BLaER1 (cell line): ENCODE results near the gene ADAM21.
A peak's percentile ranks its signal among the peaks of the same experiment; 100 is the strongest.
"Not testable (repeated sequence)": the region's sequence is repeated elsewhere in the genome, so short reads cannot be mapped to it uniquely, and the experiment has no call there.

Source experiments
- H3K27ac ChIP-seq: shearing (Covaris generic); formaldehyde crosslinking; 2 replicates; pipeline ENCODE4 v1.8.1; 2022
- H3K27me3 ChIP-seq: shearing (Covaris generic); formaldehyde crosslinking; 2 replicates; pipeline ENCODE4 v1.8.1; 2022
- H3K36me3 ChIP-seq: shearing (Covaris generic); formaldehyde crosslinking; 2 replicates; pipeline ENCODE4 v1.8.1; 2022
- H3K4me1 ChIP-seq: shearing (Covaris generic); formaldehyde crosslinking; 2 replicates; pipeline ENCODE4 v1.8.1; 2022
- H3K4me2 ChIP-seq: shearing (Covaris generic); formaldehyde crosslinking; 2 replicates; pipeline ENCODE4 v1.8.1; 2022
- H3K4me3 ChIP-seq: shearing (Covaris generic); formaldehyde crosslinking; 2 replicates; pipeline ENCODE4 v1.8.1; 2022
- H3K9ac ChIP-seq: shearing (Covaris generic); formaldehyde crosslinking; 2 replicates; pipeline ENCODE4 v1.8.1; 2022
- H3K9me3 ChIP-seq: shearing (Covaris generic); formaldehyde crosslinking; 2 replicates; pipeline ENCODE4 v1.8.1; 2022
- H4K20me1 ChIP-seq: shearing (Covaris generic); formaldehyde crosslinking; 2 replicates; pipeline ENCODE4 v1.8.1; 2022
- Cebpa-rat ChIP-seq: shearing (Covaris generic); IDR thresholded peaks from 2 replicates; pipeline ENCODE4 v1.8.1; 2022

Gene ADAM21

GRCh38 chr14:70451874-70452273, at the start of gene ADAM21:
TSS of gene ADAM21 (plus strand) at chr14:70452174. CDS start at chr14:70457500, 5,326 bp downstream.
- H3K27me3 ChIP-seq, result no peaks in the 10 kb centered on the region
- TF ChIP-seq Cebpa-rat, result no peak
- H3K4me3 ChIP-seq, result no peak within 1 kb of the TSS
- no peak within 1 kb of the TSS for H3K27ac ChIP-seq
- H3K4me2 ChIP-seq, result no peak within 1 kb of the TSS
- no peaks in the 10 kb centered on the region for H3K36me3 ChIP-seq
- H3K9me3 ChIP-seq, result peaks cover 4% of the 10 kb centered on the region; the same call in 1 of the 2 replicates
- H4K20me1 ChIP-seq, result no peaks in the 10 kb centered on the region
- no peak within 1 kb of the TSS for H3K9ac ChIP-seq
- no peaks in the 10 kb centered on the region for H3K4me1 ChIP-seq

DNA sequence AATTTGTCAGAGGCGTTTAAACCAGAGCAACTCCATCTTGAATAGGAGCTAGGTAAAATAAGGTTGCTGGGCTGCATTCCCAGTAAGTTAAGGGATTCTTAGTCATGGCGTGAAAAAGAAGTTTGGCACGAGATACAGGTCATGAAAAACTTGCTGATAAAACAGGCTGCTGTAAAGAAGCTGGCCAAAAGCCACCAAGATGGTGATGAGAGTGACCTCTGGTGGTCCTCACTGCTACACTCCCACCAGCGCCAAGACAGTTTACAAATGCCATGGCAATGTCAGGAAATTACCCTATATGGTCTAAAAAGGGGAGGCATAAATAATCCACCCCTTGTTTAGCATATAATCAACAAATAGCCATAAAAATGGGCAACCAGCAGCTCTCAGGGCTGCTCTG, 48.6 kb upstream of the ADAM21 start:
- H4K20me1 ChIP-seq, H3K27me3 ChIP-seq, H3K4me3 ChIP-seq, H3K27ac ChIP-seq, H3K4me2 ChIP-seq, H3K9ac ChIP-seq: not testable (repeated sequence)
- Histone ChIP-seq H3K36me3 (peaks cover 29% of the 10 kb centered on the region), H3K9me3 (peaks cover 18% of the 10 kb centered on the region), H3K4me1 (peaks cover 11% of the 10 kb centered on the region)

DNA sequence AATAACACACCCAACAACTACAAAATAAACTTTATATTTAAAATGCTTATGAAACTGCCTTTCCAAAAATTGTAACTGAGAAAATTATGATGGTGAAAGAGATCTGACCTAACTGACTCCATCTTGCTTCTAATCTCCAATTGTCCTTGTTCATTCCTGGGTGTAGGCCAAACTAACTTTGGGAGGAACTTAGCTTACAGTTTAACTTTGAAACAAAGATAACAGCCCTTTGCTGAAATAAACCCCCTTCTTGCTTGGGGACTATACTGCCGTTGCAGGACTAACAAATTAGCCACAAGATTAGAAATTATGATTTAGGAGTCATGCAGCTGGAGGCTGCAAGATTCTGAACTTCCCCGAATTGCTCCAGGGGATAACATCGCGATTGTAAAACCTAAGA, 45.8 kb upstream of the ADAM21 start:
- not testable (repeated sequence) for H4K20me1 ChIP-seq, H3K27me3 ChIP-seq, H3K9me3 ChIP-seq, H3K4me2 ChIP-seq, H3K4me3 ChIP-seq, H3K9ac ChIP-seq, H3K27ac ChIP-seq
- H3K36me3 ChIP-seq, result peaks cover 37% of the 10 kb centered on the region
- peaks cover 11% of the 10 kb centered on the region for H3K4me1 ChIP-seq

DNA sequence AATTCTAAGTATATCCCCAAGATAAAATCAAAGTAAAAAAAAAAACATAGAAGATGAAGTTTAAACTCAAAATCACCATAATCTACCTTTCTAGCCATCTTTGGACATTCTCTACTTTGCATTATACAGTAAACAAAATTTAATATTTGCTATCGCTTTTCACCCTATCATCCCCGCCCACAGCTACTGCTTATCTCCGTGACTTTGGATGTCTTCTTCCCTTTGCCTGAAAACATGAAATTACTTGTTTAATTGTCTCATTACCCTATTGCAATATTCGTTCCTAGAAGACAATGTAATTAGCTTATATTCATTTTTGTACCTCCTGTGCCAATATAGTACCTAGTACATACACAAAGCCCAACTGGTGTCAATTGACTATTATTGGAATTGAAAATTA, 44.4 kb upstream of the ADAM21 start:
- Histone ChIP-seq H3K4me2 (no peak overlapping the region), H3K4me1 (no peaks in the 10 kb centered on the region), H3K27me3 (no peaks in the 10 kb centered on the region), H3K9ac (no peak overlapping the region), H4K20me1 (no peaks in the 10 kb centered on the region), H3K4me3 (no peak overlapping the region), H3K9me3 (no peaks in the 10 kb centered on the region), H3K27ac (no peak overlapping the region), H3K36me3 (peaks cover 43% of the 10 kb centered on the region)
- no peak for TF ChIP-seq Cebpa-rat

DNA sequence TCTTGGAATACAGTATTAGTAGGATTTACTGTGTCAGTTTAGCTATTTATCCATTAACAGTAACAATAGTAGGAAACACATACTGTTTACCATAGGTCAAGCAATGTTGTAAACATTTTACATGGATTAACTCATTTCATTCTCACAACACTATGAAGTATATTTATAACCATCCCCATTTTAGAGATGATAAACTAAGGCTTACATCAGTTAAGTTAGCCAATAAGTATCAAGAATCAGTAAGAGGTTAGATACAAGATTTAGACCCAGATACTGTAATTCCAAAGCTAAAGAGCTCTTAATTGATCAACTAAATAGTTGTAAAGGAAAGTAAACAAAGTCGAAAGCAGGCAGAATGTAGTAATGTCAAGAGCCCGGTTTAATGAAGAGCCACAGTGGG, 36.2 kb upstream of the ADAM21 start:
- Histone ChIP-seq H3K4me3 (peak overlapping the region; percentile 80), H3K9ac (peak overlapping the region; percentile 76)

GRCh38 chr14:70416338-70416724, 35.6 kb upstream of the ADAM21 start:
- peaks cover 17% of the 10 kb centered on the region for H3K36me3 ChIP-seq
- H3K4me3 ChIP-seq, result peak overlapping the region; percentile 80
- TF ChIP-seq Cebpa-rat, result no peak
- H3K9ac ChIP-seq, result peak overlapping the region; percentile 76
- H4K20me1 ChIP-seq, result no peaks in the 10 kb centered on the region
- H3K4me2 ChIP-seq, result peak overlapping the region; percentile 84
- H3K4me1 ChIP-seq, result peaks cover 15% of the 10 kb centered on the region
- peak overlapping the region; percentile 70 for H3K27ac ChIP-seq
- H3K9me3 ChIP-seq, result no peaks in the 10 kb centered on the region
- no peaks in the 10 kb centered on the region for H3K27me3 ChIP-seq

More for the DNA sequence above, 36.2 kb upstream of the ADAM21 start:
- H3K9me3 ChIP-seq, result no peaks in the 10 kb centered on the region
- peak overlapping the region; percentile 84 for H3K4me2 ChIP-seq
- TF ChIP-seq Cebpa-rat, result no peak
- H3K36me3 ChIP-seq, result peaks cover 17% of the 10 kb centered on the region
- H4K20me1 ChIP-seq, result no peaks in the 10 kb centered on the region
- H3K4me1 ChIP-seq, result peaks cover 15% of the 10 kb centered on the region
- H3K27me3 ChIP-seq, result no peaks in the 10 kb centered on the region
- no peak overlapping the region for H3K27ac ChIP-seq

- peaks cover 15% of the 10 kb centered on the region for H3K4me1 ChIP-seq
- no peaks in the 10 kb centered on the region for H3K9me3 ChIP-seq
- TF ChIP-seq Cebpa-rat, result no peak
- H3K4me3 ChIP-seq, result peak within 1 kb of the TSS; percentile 80
- peaks cover 15% of the 10 kb centered on the region for H3K36me3 ChIP-seq
- peak within 1 kb of the TSS; percentile 84 for H3K4me2 ChIP-seq
- H4K20me1 ChIP-seq, result no peaks in the 10 kb centered on the region
- H3K27ac ChIP-seq, result peak within 1 kb of the TSS; percentile 70
- H3K9ac ChIP-seq, result peak within 1 kb of the TSS; percentile 76
- H3K27me3 ChIP-seq, result no peaks in the 10 kb centered on the region
Measured at GRCh38 chr14:70416725-70417349, 35.1 kb upstream of the ADAM21 start, which contains the start of gene SYNJ2BP. TSS of gene SYNJ2BP (minus strand) at chr14:70417090. CDS start at chr14:70416963, 127 bp downstream.

DNA sequence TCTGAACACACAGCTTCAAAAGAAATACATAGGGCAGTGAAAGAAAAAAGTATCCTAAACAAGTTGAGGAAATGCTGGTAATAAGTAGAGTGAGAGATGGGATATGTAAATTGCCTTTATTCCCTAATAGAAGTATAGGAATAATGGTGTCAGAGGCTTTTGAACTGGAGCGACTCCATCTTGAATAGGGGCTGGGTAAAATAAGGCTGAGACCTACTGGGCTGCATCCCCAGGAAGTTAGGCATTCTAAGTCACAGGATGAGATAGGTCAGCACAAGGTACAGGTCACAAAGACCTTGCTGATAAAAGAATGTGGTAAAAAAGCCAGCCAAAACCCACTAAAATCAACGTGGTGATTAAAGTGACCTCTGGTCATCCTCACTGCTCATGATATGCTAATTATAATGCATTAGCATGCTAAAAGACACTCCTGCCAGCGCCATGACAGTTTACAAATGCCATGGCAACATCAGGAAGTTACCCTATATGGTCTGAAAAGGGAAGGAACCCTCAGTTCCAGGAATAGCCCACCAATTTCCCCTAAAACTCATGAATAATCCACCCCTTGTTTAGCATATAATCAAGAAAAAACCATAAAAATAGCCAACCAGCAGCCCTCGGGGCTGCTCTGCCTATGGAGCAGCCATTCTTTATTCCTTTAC, 32.6 kb upstream of the ADAM21 start:
- H3K36me3 ChIP-seq, H3K9ac ChIP-seq, H3K9me3 ChIP-seq, H3K27me3 ChIP-seq, H4K20me1 ChIP-seq, H3K4me3 ChIP-seq, H3K4me2 ChIP-seq, H3K27ac ChIP-seq: not testable (repeated sequence)
- H3K4me1 ChIP-seq, result peaks cover 15% of the 10 kb centered on the region

GRCh38 chr14:70422538-70422937, 29.4 kb upstream of the ADAM21 start:
- no peaks in the 10 kb centered on the region for H3K27me3 ChIP-seq
- H3K4me1 ChIP-seq, result no peaks in the 10 kb centered on the region
- H3K27ac ChIP-seq, result no peak overlapping the region
- H4K20me1 ChIP-seq, result no peaks in the 10 kb centered on the region
- no peak overlapping the region for H3K4me2 ChIP-seq
- H3K36me3 ChIP-seq, result no peaks in the 10 kb centered on the region
- peaks cover 20% of the 10 kb centered on the region for H3K9me3 ChIP-seq
- H3K4me3 ChIP-seq, result no peak overlapping the region
- no peak for TF ChIP-seq Cebpa-rat
- H3K9ac ChIP-seq, result no peak overlapping the region

DNA sequence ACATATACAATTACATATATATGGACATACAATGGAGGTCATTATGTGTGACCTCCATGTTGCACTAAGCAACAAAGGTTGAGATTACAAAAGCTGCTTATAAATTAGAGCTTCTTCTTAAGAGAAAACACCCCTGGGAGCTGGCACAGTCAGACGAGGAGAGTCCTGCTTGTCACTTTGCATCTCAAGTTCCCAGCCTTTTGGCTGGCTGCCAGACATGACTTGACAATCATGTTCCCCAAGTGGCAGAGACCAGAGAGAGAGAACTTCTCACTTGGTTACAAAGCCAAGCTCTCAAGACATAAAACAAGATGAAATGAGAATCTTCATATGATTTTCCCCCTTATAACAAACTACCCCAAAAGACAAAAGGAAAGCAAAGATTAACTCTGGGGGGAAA, 26.6 kb upstream of the ADAM21 start:
- no peaks in the 10 kb centered on the region for H4K20me1 ChIP-seq
- H3K36me3 ChIP-seq, result no peaks in the 10 kb centered on the region
- no peak overlapping the region for H3K27ac ChIP-seq
- no peaks in the 10 kb centered on the region for H3K4me1 ChIP-seq
- peaks cover 30% of the 10 kb centered on the region for H3K9me3 ChIP-seq
- TF ChIP-seq Cebpa-rat, result no peak
- no peak overlapping the region for H3K4me3 ChIP-seq
- H3K27me3 ChIP-seq, result no peaks in the 10 kb centered on the region
- H3K9ac ChIP-seq, result no peak overlapping the region
- no peak overlapping the region for H3K4me2 ChIP-seq

DNA sequence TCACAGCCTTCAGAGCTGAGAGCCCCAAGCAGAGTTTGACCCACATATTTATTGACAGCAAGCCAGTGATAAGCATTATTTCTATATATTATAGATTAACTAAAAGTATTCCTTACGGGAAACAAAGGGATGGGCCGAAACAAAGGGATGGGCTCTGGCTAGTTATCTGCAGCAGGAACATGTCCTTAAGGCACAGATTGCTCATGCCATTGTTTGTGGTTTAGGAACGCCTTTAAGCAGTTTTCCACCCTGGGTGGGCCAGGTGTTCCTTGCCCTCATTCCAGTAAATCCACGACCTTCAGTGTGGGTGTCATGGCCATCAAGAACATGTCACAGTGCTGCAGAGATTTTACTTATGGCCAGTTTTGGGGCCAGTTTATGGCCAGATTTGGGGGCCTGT, 25.4 kb upstream of the ADAM21 start:
- not testable (repeated sequence) for H3K36me3 ChIP-seq, H3K4me2 ChIP-seq, H4K20me1 ChIP-seq, H3K9ac ChIP-seq, H3K4me1 ChIP-seq, H3K4me3 ChIP-seq, H3K27me3 ChIP-seq, H3K27ac ChIP-seq
- peaks cover 42% of the 10 kb centered on the region for H3K9me3 ChIP-seq
